ENCODE data around the gene FLYWCH2.

The FLYWCH2 gene

GRCh38 chr16:2846511-2847310 is 36.3 kb upstream of the FLYWCH2 start:
- TF ChIP-seq CTCF (IDR thresholded peaks at IDR 0.05; ENCODE audit: low read depth, low read length) = no peak
- H3K4me3 ChIP-seq (ENCODE audit: low read depth, low read length) = no peak overlapping the region
- peak; percentile 32 for DNase-seq (ENCODE audit: low read depth, low spot score)
- in situ Hi-C loops (cut with HindIII; ENCODE audit: low sequenced_read_pairs) = no loop called here

- no peak for TF ChIP-seq CTCF (IDR thresholded peaks at IDR 0.05; ENCODE audit: low read depth, low read length)
- in situ Hi-C loops (cut with HindIII; ENCODE audit: low sequenced_read_pairs) = no loop called here
These were observed 33.9 kb upstream of the FLYWCH2 start for GRCh38 chr16:2848933-2849725.

GRCh38 chr16:2852003-2852730 is 30.8 kb upstream of the FLYWCH2 start:
- in situ Hi-C loops (cut with HindIII; ENCODE audit: low sequenced_read_pairs) = no loop called here
- no peak for TF ChIP-seq CTCF (IDR thresholded peaks at IDR 0.05; ENCODE audit: low read depth, low read length)
- no peak overlapping the region for H3K4me3 ChIP-seq (ENCODE audit: low read depth, low read length)
- no peak for DNase-seq (ENCODE audit: low read depth, low spot score)

More at GRCh38 chr16:2848933-2849725, 33.9 kb upstream of the FLYWCH2 start:
- DNase-seq (ENCODE audit: low read depth, low spot score) = no peak
- no peak overlapping the region for H3K4me3 ChIP-seq (ENCODE audit: low read depth, low read length)

GRCh38 chr16:2852731-2853507 is 30.1 kb upstream of the FLYWCH2 start:
- no peak for TF ChIP-seq CTCF (IDR thresholded peaks at IDR 0.05; ENCODE audit: low read depth, low read length)
- in situ Hi-C loops (cut with HindIII; ENCODE audit: low sequenced_read_pairs) = no loop called here
- no peak for DNase-seq (ENCODE audit: low read depth, low spot score)
- H3K4me3 ChIP-seq (ENCODE audit: low read depth, low read length) = no peak overlapping the region

GRCh38 chr16:2853531-2854073 is 29.4 kb upstream of the FLYWCH2 start:
- DNase-seq (ENCODE audit: low read depth, low spot score) = no peak
- in situ Hi-C loops (cut with HindIII; ENCODE audit: low sequenced_read_pairs) = no loop called here
- H3K4me3 ChIP-seq (ENCODE audit: low read depth, low read length) = no peak overlapping the region
- no peak for TF ChIP-seq CTCF (IDR thresholded peaks at IDR 0.05; ENCODE audit: low read depth, low read length)

Measured in astrocyte of the spinal cord (primary cell).